Inferior parietal cortex (tissue), 1 donor: ENCODE data around the gene SLC39A5.
"Not testable (repeated sequence)": the region's sequence is repeated elsewhere in the genome, so short reads cannot be mapped to it uniquely, and the experiment has no call there.

Source experiments
- DNase-seq: peaks from one replicate; pipeline ENCODE4 v3.0.0-alpha.2; 2016; ENCODE audit errors: extremely low spot score

Gene SLC39A5

GRCh38 chr12:56280849-56281248, 51.0 kb downstream of the SLC39A5 start:
- DNase-seq, result no peak

- no peak for DNase-seq
Observed at GRCh38 chr12:56282030-56282429, 52.2 kb downstream of the SLC39A5 start.

- DNase-seq, result no peak
Observed at GRCh38 chr12:56282579-56282978, 52.7 kb downstream of the SLC39A5 start.

DNA sequence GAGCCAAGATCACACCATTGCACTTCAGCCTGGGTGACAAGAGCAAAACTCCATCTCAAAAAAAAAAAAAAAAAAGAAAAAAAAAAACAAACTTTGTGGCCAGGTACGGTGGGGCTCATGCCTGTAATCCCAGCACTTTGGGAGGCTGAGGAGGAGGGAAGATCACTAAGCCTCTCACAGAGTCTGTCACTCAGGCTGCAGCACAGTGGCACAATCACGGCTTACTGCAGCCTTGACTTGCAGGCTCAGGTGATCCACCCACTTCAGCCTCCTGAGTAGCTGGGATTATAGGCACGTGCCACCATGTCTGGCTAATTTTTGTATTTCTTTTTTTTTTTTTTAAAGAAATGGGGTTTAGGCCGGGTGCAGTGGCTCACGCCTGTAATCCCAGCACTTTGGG, 54.4 kb downstream of the SLC39A5 start:
- not testable (repeated sequence) for DNase-seq

GRCh38 chr12:56286044-56286830, 56.4 kb downstream of the SLC39A5 start:
- no peak for DNase-seq
